ENCODE data around the gene SDK1. TPM values are rescaled to one million over a fixed set of nuclear protein-coding genes. Genes with fewer than 3 reads are reported as not detected.

SDK1 gene
- total RNA-seq, 1 donor from 2014 or later = 10.4 TPM

DNA sequence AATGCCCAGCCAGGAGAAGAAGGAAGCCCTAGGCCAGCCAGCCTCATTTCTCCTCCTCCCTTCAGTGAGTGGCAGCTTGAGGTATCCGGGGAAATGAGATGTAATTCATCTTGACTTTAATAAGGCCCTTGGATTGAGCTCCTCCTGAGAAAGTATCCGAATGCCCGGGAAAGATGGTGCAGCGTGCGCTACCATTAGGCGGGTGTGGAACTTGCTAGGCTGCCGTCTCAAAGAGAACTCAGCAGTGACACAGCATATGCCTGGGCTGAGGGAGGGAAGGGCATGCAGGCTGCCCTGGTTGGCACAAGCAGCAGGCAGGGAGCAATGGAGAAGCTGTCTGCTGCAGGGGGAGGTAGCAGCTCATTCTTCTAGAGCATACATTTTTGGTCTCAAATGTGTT, 721.2 kb downstream of the SDK1 start:
- DNase-seq = no peak
- H3K9me3 ChIP-seq = peaks cover 5% of the 10 kb centered on the region

GRCh38 chr7:4023502-4023901, 722.5 kb downstream of the SDK1 start:
- H3K4me1 ChIP-seq = no peaks in the 10 kb centered on the region
- TF ChIP-seq, protein P1, sequence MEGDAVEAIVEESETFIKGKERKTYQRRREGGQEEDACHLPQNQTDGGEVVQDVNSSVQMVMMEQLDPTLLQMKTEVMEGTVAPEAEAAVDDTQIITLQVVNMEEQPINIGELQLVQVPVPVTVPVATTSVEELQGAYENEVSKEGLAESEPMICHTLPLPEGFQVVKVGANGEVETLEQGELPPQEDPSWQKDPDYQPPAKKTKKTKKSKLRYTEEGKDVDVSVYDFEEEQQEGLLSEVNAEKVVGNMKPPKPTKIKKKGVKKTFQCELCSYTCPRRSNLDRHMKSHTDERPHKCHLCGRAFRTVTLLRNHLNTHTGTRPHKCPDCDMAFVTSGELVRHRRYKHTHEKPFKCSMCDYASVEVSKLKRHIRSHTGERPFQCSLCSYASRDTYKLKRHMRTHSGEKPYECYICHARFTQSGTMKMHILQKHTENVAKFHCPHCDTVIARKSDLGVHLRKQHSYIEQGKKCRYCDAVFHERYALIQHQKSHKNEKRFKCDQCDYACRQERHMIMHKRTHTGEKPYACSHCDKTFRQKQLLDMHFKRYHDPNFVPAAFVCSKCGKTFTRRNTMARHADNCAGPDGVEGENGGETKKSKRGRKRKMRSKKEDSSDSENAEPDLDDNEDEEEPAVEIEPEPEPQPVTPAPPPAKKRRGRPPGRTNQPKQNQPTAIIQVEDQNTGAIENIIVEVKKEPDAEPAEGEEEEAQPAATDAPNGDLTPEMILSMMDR (IDR thresholded peaks at IDR 0.05) = no peak
- no peaks in the 10 kb centered on the region for H3K27me3 ChIP-seq
- H3K27ac ChIP-seq = no peak overlapping the region
- H3K4me3 ChIP-seq = no peak overlapping the region
- ATAC-seq (no peak), DNase-seq (no peak)
- peaks cover 5% of the 10 kb centered on the region for H3K9me3 ChIP-seq
- intact Hi-C loops (cut with DNase I) = no loop called here
- no peaks in the 10 kb centered on the region for H3K36me3 ChIP-seq

More for the DNA sequence above, 721.2 kb downstream of the SDK1 start:
- ATAC-seq = no peak
- Histone ChIP-seq H3K4me1 (no peaks in the 10 kb centered on the region), H3K27ac (no peak overlapping the region), H3K36me3 (no peaks in the 10 kb centered on the region), H3K27me3 (no peaks in the 10 kb centered on the region), H3K4me3 (no peak overlapping the region)
- TF ChIP-seq, protein P1 (IDR thresholded peaks at IDR 0.05) = no peak
- intact Hi-C loops (cut with DNase I) = no loop called here

DNA sequence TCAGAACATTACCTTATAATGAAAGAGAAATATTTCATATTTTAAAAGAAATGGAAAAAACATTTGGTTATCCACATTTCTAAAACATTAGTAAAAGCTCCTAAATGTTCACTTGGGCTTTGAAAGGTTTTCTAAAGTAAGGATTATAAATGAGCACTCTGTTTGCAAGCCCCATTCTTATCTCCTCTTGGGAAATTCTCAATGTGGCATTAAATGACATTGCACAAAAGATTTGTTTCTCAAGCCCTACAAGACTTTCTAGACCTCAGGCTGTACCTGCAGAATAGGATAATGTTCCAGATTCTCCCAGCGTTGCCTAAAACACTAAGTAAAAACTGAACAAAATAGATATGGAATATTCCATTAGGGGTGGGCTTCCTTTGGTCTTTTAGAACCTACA, 723.1 kb downstream of the SDK1 start:
- ATAC-seq (no peak), DNase-seq (no peak)
- Histone ChIP-seq H3K4me3 (no peak overlapping the region), H3K4me1 (no peaks in the 10 kb centered on the region), H3K9me3 (no peaks in the 10 kb centered on the region), H3K27ac (no peak overlapping the region), H3K36me3 (no peaks in the 10 kb centered on the region), H3K27me3 (no peaks in the 10 kb centered on the region)
- intact Hi-C loops (cut with DNase I) = no loop called here
- TF ChIP-seq, protein P1 (IDR thresholded peaks at IDR 0.05) = no peak

GRCh38 chr7:4024806-4025205, 723.8 kb downstream of the SDK1 start:
- Histone ChIP-seq H3K27ac (no peak overlapping the region), H3K4me1 (no peaks in the 10 kb centered on the region), H3K4me3 (no peak overlapping the region), H3K27me3 (no peaks in the 10 kb centered on the region), H3K36me3 (no peaks in the 10 kb centered on the region), H3K9me3 (no peaks in the 10 kb centered on the region)
- intact Hi-C loops (cut with DNase I) = no loop called here
- ATAC-seq (no peak), DNase-seq (no peak)
- TF ChIP-seq, protein P1 (IDR thresholded peaks at IDR 0.05) = no peak

- TF ChIP-seq, protein P1 (IDR thresholded peaks at IDR 0.05) = no peak
- DNase-seq (no peak), ATAC-seq (no peak)
- intact Hi-C loops (cut with DNase I) = no loop called here
- H3K36me3 ChIP-seq = no peaks in the 10 kb centered on the region
- no peak overlapping the region for H3K27ac ChIP-seq
- H3K4me3 ChIP-seq = no peak overlapping the region
- H3K4me1 ChIP-seq = no peaks in the 10 kb centered on the region
- H3K9me3 ChIP-seq = no peaks in the 10 kb centered on the region
- H3K27me3 ChIP-seq = no peaks in the 10 kb centered on the region
Measured at GRCh38 chr7:4025210-4025609, 724.2 kb downstream of the SDK1 start.

Data from upper lobe of right lung (tissue), 1 donor.